Left forelimb (tissue), 1 donor: Measurements from ENCODE around the gene MASP2.
"Not testable (repeated sequence)": the region's sequence is repeated elsewhere in the genome, so short reads cannot be mapped to it uniquely, and the experiment has no call there.

Experiments used
- DNase-seq: peaks from one replicate; pipeline ENCODE4 v3.0.0-alpha.2; 2018; ENCODE audit warnings: low spot score

The MASP2 gene

GRCh38 chr1:10990828-10991227 is 56.2 kb downstream of the MASP2 start:
- no peak for DNase-seq

GRCh38 chr1:10989920-10990516 is 57.0 kb downstream of the MASP2 start:
- not testable (repeated sequence) for DNase-seq

- no peak for DNase-seq
Measured at GRCh38 chr1:10989095-10989494, 57.9 kb downstream of the MASP2 start.

GRCh38 chr1:10987840-10988417 is 59.1 kb downstream of the MASP2 start:
- DNase-seq = no peak

- DNase-seq = no peak
Measured at GRCh38 chr1:10986525-10986890, 60.5 kb downstream of the MASP2 start.

GRCh38 chr1:10980841-10981727 is 66.0 kb downstream of the MASP2 start:
- DNase-seq = no peak

GRCh38 chr1:10980094-10980577 is 66.9 kb downstream of the MASP2 start:
- no peak for DNase-seq

GRCh38 chr1:10979483-10979920 is 67.5 kb downstream of the MASP2 start:
- DNase-seq = no peak

- no peak for DNase-seq
Measured at GRCh38 chr1:10978719-10979118, 68.3 kb downstream of the MASP2 start.
